Tibial artery (tissue), 4 donors: Measurements from ENCODE around the gene TRIM4.
"Not testable (repeated sequence)": the region's sequence is repeated elsewhere in the genome, so short reads cannot be mapped to it uniquely, and the experiment has no call there.

Experiments used
- DNase-seq, 2 donors: peaks; one replicate each; pipeline ENCODE4 v3.0.0-alpha.2; 2019
- H3K27ac ChIP-seq, 2 donors: fragments of 200-600 bp; sonication (generic) in 1 of 2; 1 replicate in 1 of 2; 2 replicates in 1 of 2; pipeline ENCODE4 v1.5.1; 2018 to 2019; ENCODE audit warnings: mild to moderate bottlenecking in 1 of 2
- H3K27me3 ChIP-seq, 2 donors: fragments of 200-600 bp; sonication (generic) in 1 of 2; one replicate each; pipeline versions ENCODE4 v1.5.1 to v1.6.0; 2016 to 2019
- H3K36me3 ChIP-seq, 3 donors: fragments of 200-600 bp; sonication (generic) in 2 of 3; one replicate each; pipeline ENCODE4 v1.5.1; 2016 to 2019; ENCODE audit warnings: mild to moderate bottlenecking in 2 of 3
- H3K4me1 ChIP-seq, 4 donors: fragments of 200-600 bp; sonication (generic) in 2 of 4; 1 replicate in 3 of 4; 2 replicates in 1 of 4; pipeline ENCODE4 v1.5.1; 2016 to 2019
- H3K4me3 ChIP-seq, 2 donors: fragments of 200-600 bp; sonication (generic) in 1 of 2; 1 replicate in 1 of 2; 2 replicates in 1 of 2; pipeline ENCODE4 v1.5.1; 2018 to 2019; ENCODE audit warnings: mild to moderate bottlenecking in 2 of 2
- H3K9me3 ChIP-seq, 3 donors: fragments of 200-600 bp; sonication (generic) in 1 of 3; one replicate each; pipeline ENCODE4 v1.5.1; 2016 to 2019
- CTCF ChIP-seq, 2 experiments: fragments of 200-600 bp in 1 of 2; fragments of 450-650 bp in 1 of 2; IDR thresholded peaks; one replicate each; pipeline ENCODE4 v1.5.1; 2017 to 2019; ENCODE audit warnings: antibody characterized with exemption in 2 of 2, mild to moderate bottlenecking in 1 of 2, moderate library complexity in 1 of 2
- intact Hi-C: fragments of 100-400 bp; cut with DNase I; formaldehyde crosslinking; loops from one replicate; pipeline ENCODE4 v1.15.0; 2023; ENCODE audit warnings: low total_unique reads

The TRIM4 gene

GRCh38 chr7:99893280-99893679 is 26.1 kb downstream of the TRIM4 start:
- intact Hi-C loops, result no loop called here
- DNase-seq, result no peak
- Histone ChIP-seq H3K4me1 (no peaks in the 10 kb centered on the region), H3K27me3 (no peaks in the 10 kb centered on the region), H3K9me3 (no peaks in the 10 kb centered on the region), H3K4me3 (no peak overlapping the region), H3K36me3 (peaks cover 19 to 52% (median 34%) of the 10 kb centered on the region in 3 donors), H3K27ac (no peak overlapping the region)
- no peak for TF ChIP-seq CTCF (IDR thresholded peaks at IDR 0.05)

- intact Hi-C loops, H3K9me3 ChIP-seq, H3K4me1 ChIP-seq, H3K27me3 ChIP-seq, DNase-seq, H3K4me3 ChIP-seq, H3K27ac ChIP-seq: not testable (repeated sequence)
- peaks cover 19 to 51% (median 34%) of the 10 kb centered on the region in 3 donors for H3K36me3 ChIP-seq
These were observed 29.0 kb downstream of the TRIM4 start for GRCh38 chr7:99890348-99890747.

GRCh38 chr7:99888366-99888765 is 31.0 kb downstream of the TRIM4 start:
- H3K27me3 ChIP-seq, H3K9me3 ChIP-seq, H3K27ac ChIP-seq, H3K4me1 ChIP-seq, DNase-seq, H3K4me3 ChIP-seq, intact Hi-C loops: not testable (repeated sequence)
- peaks cover 19 to 51% (median 34%) of the 10 kb centered on the region in 3 donors for H3K36me3 ChIP-seq

- no peak for TF ChIP-seq CTCF (IDR thresholded peaks at IDR 0.05)
- intact Hi-C loops, result no loop called here
- Histone ChIP-seq H3K4me3 (no peak overlapping the region), H3K9me3 (no peaks in the 10 kb centered on the region), H3K4me1 (no peaks in the 10 kb centered on the region), H3K27ac (no peak overlapping the region), H3K36me3 (peaks cover 0 to 6% (median 0%) of the 10 kb centered on the region in 3 donors), H3K27me3 (no peaks in the 10 kb centered on the region)
- DNase-seq, result no peak
These were observed 38.0 kb downstream of the TRIM4 start for GRCh38 chr7:99881370-99881769.

- Histone ChIP-seq H3K27ac (no peak within 1 kb of the TSS), H3K4me1 (no peaks in the 10 kb centered on the region), H3K4me3 (no peak within 1 kb of the TSS), H3K36me3 (peaks cover 0 to 10% (median 0%) of the 10 kb centered on the region in 3 donors), H3K9me3 (no peaks in the 10 kb centered on the region), H3K27me3 (no peaks in the 10 kb centered on the region)
- no peak for TF ChIP-seq CTCF (IDR thresholded peaks at IDR 0.05)
- intact Hi-C loops, result no loop called here
- no peak for DNase-seq
These were observed 42.4 kb downstream of the TRIM4 start, which contains the start of gene OR2AE1 for GRCh38 chr7:99876933-99877332. OR2AE1 (minus strand) TSS chr7:99877033; CDS start chr7:99877033, 0 bp downstream.

- peaks cover 0 to 10% (median 0%) of the 10 kb centered on the region in 3 donors for H3K36me3 ChIP-seq
- DNase-seq, result no peak
- intact Hi-C loops, result no loop called here
- H3K9me3 ChIP-seq, result no peaks in the 10 kb centered on the region
- no peak for TF ChIP-seq CTCF (IDR thresholded peaks at IDR 0.05)
- H3K4me1 ChIP-seq, result no peaks in the 10 kb centered on the region
- no peaks in the 10 kb centered on the region for H3K27me3 ChIP-seq
- no peak overlapping the region for H3K27ac ChIP-seq
- H3K4me3 ChIP-seq, result no peak overlapping the region
These were observed 42.8 kb downstream of the TRIM4 start for GRCh38 chr7:99876491-99876890.

- no peaks in the 10 kb centered on the region for H3K9me3 ChIP-seq
- no peak for DNase-seq
- H3K4me3 ChIP-seq, result no peak overlapping the region
- H3K27ac ChIP-seq, result no peak overlapping the region
- no peaks in the 10 kb centered on the region for H3K4me1 ChIP-seq
- intact Hi-C loops, result no loop called here
- H3K36me3 ChIP-seq, result no peaks in the 10 kb centered on the region
- TF ChIP-seq CTCF (IDR thresholded peaks at IDR 0.05), result no peak
- no peaks in the 10 kb centered on the region for H3K27me3 ChIP-seq
These were observed 51.1 kb downstream of the TRIM4 start for GRCh38 chr7:99868246-99868645.

- DNase-seq, H3K36me3 ChIP-seq, H3K9me3 ChIP-seq, intact Hi-C loops, H3K27me3 ChIP-seq, H3K4me3 ChIP-seq, H3K27ac ChIP-seq, H3K4me1 ChIP-seq: not testable (repeated sequence)
These were observed 51.9 kb downstream of the TRIM4 start for GRCh38 chr7:99867477-99867876.
